DLD1 (cell line): ENCODE data around the gene P2RY1.
"Not testable (repeated sequence)": the region's sequence is repeated elsewhere in the genome, so short reads cannot be mapped to it uniquely, and the experiment has no call there.

Experiments
- in situ Hi-C: cut with HindIII; loops from 2 replicates; pipeline ENCODE4 v1.10.0; 2017; ENCODE audit warnings: low sequenced_read_pairs

Gene P2RY1

GRCh38 chr3:152836269-152836668 is 1.3 kb downstream of the P2RY1 start:
- in situ Hi-C loops, result no loop called here

- in situ Hi-C loops, result no loop called here
Measured at GRCh38 chr3:152839511-152839910, 4.6 kb downstream of the P2RY1 start.

DNA sequence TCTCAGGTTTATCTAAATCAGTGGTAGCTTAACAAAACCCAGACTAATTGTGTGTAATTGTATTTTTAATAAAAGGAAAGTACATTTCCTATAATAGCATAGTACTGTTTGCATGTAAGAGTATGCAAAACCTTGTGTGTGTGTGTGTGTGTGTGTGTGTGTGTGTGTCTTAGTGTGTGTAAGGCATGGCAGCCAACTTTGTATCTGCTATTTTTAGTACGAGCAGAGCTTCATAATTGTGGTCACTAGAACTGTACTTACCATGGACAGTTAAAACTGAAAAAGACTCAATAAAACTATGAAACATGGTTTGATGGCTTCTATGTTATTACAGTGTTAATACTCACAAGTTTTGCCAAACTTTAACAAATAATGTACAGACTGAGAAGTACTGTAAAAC is 6.2 kb downstream of the P2RY1 start:
- in situ Hi-C loops, result no loop called here

DNA sequence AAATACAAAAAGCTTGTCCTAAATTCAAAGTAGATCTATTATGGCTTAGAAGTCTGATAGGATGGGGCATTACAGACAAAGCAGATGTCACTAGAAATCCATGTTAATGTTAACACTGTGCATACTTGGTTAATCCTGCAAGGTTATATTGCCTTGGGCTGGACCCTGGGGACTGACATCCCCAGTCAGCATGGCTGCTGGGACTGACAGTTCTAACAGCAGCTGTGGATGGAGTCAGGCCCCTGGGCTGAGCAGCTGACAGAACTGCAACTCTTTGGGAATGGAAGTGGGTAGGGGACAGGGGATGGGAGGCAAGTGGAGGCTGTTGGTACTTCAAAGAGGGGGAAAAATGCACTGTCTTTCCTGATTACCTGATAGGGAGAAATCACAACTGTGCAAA is 7.5 kb downstream of the P2RY1 start:
- in situ Hi-C loops, result no loop called here

DNA sequence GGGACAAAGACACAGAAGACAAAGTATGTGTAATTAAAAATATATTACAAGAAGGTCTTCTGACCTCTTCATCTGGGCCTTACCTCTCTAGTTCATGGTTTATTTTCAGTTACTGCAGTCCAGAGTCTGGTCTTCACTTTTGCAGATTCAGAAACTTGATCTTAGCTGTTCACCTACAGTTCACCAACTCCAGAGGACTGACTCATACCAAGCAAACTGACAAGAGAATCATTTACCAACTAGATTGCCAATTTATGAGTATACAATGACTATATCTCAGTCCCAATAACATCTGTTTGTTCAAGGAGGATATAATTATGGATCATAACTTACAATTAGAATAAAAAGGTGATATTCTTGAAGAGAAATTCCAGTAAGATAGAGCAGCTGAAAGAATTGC is 9.0 kb downstream of the P2RY1 start:
- in situ Hi-C loops, result no loop called here

- in situ Hi-C loops, result not testable (repeated sequence)
Measured at GRCh38 chr3:152846572-152847202, 11.8 kb downstream of the P2RY1 start.

DNA sequence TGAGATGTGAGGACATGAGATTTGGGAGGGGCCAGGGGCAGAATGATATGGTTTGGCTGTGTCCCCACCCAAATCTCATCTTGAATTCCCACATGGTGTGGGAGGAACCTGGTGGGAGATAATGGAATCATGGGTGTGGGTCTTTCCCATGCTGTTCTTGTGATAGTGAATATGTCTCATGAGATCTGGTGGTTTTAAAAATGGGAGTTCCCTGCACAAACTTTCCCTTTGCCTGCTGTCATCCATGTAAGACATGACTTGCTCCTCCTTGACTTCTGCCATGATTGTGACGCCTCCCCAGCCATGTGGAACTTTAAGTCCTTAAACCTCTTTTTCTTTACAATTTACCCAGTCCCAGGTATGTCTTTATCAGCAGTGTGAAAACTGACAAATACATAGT is 12.7 kb downstream of the P2RY1 start:
- in situ Hi-C loops, result not testable (repeated sequence)

GRCh38 chr3:152849996-152850578 is 15.2 kb downstream of the P2RY1 start:
- in situ Hi-C loops, result no loop called here

GRCh38 chr3:152853196-152853595 is 18.3 kb downstream of the P2RY1 start:
- in situ Hi-C loops, result no loop called here

DNA sequence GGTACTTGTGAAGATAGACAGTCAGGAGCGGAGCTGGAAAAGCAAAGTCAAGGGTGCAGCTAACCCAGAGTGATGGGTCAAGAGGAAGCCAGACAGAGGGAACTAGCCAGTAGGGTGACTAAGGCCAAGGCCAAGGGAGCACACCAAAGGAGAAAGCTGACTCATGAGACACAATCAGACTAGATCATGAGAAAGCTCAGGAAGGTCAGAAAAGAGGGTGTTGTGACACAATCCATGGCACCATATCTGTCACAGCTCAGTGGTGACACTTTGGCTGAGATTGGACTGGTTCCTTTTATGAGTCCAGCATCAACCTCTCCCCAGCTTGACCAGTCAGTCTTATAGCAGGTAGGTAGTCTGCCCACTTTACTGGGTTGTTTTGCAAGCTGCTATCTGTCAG is 22.2 kb downstream of the P2RY1 start:
- in situ Hi-C loops, result no loop called here

DNA sequence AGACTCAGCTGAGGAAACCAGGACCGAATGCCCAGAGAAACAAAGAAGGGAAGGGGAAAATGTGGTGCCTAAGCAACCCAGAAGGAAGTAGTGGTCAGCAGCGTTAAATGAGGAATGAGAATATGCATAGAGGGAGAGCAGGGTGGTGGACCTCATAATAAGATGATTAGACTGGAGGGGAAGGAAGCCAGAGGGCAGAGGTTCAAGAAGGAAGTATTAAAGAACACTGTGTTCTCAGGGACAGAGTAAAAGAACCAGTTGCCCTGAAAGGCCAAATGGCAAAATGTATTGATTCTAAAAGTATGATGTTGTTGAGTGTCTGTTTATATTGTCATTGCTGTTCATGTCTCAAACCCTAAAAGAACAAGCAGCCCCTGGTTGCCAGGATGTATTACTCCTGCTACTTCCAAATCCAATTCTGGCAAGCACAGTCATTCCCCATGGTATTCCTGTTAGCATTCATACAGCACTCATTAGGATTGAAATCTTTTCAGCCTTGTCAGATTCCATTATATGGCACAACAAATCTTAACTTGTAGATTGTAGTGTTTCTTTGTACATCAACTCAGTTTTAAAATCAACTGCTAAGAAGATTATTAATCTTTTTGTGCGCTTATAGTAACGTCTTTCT is 23.4 kb downstream of the P2RY1 start:
- in situ Hi-C loops, result no loop called here

- in situ Hi-C loops, result no loop called here
Measured at GRCh38 chr3:152860736-152861135, 25.8 kb downstream of the P2RY1 start.

DNA sequence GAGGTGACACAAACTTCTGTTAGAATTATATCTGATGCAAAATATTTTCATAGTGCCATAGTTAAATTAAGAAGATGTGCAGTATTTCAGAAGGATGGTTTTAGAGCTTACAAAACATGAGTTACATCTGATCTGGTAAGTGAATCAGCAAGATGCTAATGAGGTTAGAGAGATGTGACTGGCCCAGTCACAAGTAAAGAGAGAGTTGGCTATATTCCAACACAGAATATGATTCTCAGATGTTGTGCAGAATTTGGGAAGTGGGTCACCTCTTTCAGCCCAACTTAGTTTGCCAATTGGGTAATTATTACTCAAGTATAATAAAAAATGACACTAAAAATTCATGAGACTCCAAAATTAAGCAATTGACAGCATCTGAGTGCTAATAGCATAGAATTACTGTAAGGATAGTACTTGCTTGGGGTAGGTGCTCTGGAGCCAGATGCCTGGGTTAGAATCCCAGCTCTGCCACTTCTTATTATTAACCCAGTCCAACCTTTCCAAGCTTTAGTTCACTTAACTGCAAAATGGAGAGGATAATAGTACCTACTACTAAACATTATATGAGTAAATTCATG is 30.8 kb downstream of the P2RY1 start:
- in situ Hi-C loops, result no loop called here

- in situ Hi-C loops, result no loop called here
Measured at GRCh38 chr3:152870027-152870426, 35.1 kb downstream of the P2RY1 start.

DNA sequence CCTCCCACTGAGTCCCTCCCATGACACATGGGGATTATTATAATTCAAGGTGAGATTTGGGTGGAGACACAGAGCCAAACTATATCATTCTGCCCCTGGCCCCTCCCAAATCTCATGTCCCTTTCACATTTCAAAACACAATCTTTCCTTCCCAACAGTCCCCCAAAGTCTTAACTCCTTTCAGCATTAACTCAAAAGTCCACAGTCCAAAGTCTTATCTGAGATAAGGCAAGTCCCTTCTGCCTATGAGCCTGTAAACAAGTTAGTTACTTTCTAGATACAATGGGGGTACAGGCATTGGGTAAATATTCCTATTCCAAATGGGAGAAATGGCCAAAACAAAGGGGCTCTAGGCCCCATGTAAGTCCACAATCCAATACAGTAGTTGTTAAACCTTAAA is 38.4 kb downstream of the P2RY1 start:
- in situ Hi-C loops, result not testable (repeated sequence)

GRCh38 chr3:152874896-152875749 is 40.2 kb downstream of the P2RY1 start:
- in situ Hi-C loops, result no loop called here

DNA sequence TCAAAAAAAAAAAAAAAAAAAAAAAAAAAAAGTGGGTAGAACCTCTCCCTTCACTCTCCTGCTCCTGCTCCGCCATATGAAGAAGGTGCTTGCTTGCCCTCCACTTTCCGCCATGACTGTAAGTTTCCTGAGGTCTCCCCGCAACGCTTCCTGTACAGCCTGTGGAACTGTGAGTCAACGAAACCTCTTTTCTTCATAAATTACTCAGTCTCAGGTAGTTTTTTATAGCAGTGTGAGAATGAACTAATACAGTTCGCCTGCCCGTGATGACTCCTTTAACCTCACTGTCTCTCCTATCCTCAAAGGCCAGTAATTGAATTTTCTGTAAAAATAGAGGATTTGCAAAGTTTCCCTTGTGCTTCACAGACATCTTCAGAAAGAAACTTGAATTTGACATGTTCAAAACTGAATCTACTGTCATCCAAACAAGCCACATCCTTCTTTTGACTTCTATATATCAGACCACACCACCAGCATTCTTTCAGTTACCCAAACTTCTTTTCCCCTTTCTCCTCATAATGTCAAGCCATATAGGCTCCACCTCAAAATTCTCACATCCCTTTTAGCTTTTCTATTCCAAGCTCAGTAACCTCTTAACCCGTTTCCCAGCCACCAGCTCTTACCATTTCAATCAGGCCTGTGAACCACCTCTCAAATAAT is 44.3 kb downstream of the P2RY1 start:
- in situ Hi-C loops, result no loop called here

GRCh38 chr3:152879790-152880174 is 44.9 kb downstream of the P2RY1 start:
- in situ Hi-C loops, result no loop called here

- in situ Hi-C loops, result no loop called here
Measured at GRCh38 chr3:152885076-152885475, 50.1 kb downstream of the P2RY1 start.
